NB4 (cell line): Measurements from ENCODE around the gene KIAA1549.

Experiments used
- DNase-seq: peaks from one replicate; pipeline ENCODE4 v3.0.0; 2010; ENCODE audit warnings: low read depth
- H3K4me3 ChIP-seq: one replicate; pipeline ENCODE4 v1.5.1; 2011; ENCODE audit warnings: mild to moderate bottlenecking, low read depth, low read length, moderate library complexity
- MYC ChIP-seq: IDR thresholded peaks from 2 replicates; pipeline ENCODE4 v1.6.1; 2011; ENCODE audit warnings: low read depth, low read length
- POLR2A ChIP-seq: IDR thresholded peaks from 2 replicates; pipeline ENCODE4 v1.6.1; 2011; ENCODE audit warnings: mild to moderate bottlenecking; ENCODE audit not compliant: insufficient read length; ENCODE audit errors: extremely low read depth
- TF ChIP-seq, protein P1 (sequence below): IDR thresholded peaks from one replicate; pipeline ENCODE4 v1.5.1; 2012; ENCODE audit warnings: low read depth, low read length
- TF ChIP-seq, protein P2 (sequence below): IDR thresholded peaks from 2 replicates; pipeline ENCODE4 v1.6.1; 2011; ENCODE audit warnings: low read depth, low read length

The KIAA1549 gene

DNA sequence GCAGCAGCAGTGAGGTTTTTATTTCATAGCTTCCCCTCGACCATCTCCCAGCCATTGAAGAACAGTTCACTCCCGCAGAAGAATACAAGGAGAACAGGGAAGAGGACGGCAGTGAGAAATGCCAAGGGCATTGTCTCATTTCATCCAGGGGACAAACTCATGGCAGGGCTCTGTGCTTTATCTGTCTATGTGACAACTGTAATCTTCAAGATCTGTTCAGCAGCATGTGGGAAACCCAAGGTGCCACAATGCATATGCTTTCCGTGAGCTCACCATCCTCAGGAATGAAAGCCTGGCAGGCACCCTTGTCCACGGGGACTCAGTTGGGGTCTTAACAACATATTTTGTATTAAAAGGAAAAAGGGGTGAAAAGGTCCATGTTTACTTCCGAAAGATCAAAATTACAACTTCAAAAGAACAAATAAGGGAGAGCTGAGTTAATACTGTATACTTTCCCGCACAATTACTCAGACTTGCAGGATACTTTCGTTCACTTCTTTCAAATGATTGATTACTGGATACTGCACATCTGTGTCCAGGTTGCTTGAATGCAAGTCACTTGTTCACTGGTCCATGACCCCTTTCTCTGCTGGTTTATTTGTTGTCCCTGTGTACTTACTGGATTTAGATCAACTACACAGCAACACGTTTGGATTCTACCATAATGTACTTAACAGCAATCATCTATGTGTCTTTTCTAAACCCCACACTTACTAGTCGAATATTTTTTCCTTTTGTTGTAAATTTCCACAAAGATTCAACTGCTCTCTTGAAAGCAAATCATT lies 93.1 kb downstream of the KIAA1549 start:
- TF ChIP-seq POLR2A, result no peak
- TF ChIP-seq, protein P1, sequence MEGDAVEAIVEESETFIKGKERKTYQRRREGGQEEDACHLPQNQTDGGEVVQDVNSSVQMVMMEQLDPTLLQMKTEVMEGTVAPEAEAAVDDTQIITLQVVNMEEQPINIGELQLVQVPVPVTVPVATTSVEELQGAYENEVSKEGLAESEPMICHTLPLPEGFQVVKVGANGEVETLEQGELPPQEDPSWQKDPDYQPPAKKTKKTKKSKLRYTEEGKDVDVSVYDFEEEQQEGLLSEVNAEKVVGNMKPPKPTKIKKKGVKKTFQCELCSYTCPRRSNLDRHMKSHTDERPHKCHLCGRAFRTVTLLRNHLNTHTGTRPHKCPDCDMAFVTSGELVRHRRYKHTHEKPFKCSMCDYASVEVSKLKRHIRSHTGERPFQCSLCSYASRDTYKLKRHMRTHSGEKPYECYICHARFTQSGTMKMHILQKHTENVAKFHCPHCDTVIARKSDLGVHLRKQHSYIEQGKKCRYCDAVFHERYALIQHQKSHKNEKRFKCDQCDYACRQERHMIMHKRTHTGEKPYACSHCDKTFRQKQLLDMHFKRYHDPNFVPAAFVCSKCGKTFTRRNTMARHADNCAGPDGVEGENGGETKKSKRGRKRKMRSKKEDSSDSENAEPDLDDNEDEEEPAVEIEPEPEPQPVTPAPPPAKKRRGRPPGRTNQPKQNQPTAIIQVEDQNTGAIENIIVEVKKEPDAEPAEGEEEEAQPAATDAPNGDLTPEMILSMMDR, result no peak
- TF ChIP-seq, protein P2, sequence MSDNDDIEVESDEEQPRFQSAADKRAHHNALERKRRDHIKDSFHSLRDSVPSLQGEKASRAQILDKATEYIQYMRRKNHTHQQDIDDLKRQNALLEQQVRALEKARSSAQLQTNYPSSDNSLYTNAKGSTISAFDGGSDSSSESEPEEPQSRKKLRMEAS, result no peak
- TF ChIP-seq MYC, result no peak
- no peak for DNase-seq
- H3K4me3 ChIP-seq, result no peak overlapping the region

DNA sequence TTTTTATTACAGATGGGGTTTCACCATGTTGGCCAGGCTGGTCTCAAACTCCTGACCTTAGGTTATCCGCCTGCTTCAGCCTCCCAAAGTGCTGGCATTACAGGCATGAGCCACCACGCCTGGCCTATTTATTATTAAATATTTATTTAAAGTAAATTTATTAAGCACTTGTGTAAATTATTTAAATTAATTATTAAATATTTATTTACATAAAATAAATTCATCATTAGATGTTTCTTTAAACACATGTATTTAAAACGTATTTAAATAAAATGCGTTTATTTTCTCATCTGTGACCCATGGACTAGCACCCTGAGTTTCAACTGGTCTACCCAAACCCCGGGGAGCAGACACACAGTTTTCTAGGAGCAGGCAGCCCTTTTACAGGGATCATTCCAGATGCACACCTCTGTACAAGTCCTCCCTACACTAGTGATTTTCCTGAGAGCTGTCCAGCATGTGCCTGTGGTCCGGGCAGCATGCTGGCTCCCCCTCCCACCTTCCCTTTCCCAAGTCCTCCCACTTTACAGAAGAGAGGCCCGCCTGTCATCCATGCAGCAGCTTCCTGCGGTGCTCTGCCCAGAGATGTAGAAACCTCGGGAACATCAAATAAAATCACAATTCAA lies 94.0 kb downstream of the KIAA1549 start:
- no peak for TF ChIP-seq POLR2A
- TF ChIP-seq, protein P1, result no peak
- TF ChIP-seq MYC, result no peak
- TF ChIP-seq, protein P2, result no peak

DNA sequence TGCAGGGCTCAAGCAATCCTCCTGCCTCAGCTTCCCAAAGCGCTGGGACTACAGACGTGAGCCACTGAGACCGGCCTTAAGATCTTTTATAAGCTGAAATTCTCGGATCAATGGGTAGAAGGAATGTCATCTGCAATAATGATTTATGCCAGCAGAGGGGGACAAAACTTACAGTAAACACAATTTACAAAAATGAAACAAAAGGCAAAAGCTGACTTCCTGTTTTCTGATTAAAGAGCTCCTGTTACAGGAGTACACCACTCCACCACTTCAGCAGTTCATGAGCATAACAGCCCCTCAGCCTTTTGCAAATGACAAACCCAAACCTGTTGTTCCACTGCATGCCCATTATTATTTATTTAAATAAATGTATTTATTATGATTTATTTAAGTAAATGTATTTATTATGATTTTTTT lies 94.7 kb downstream of the KIAA1549 start:
- TF ChIP-seq POLR2A, result no peak
- TF ChIP-seq, protein P1, result peak; percentile 70
- no peak overlapping the region for H3K4me3 ChIP-seq
- peak; percentile 87 for DNase-seq

More for the DNA sequence above, 94.0 kb downstream of the KIAA1549 start:
- H3K4me3 ChIP-seq, result no peak overlapping the region
- no peak for DNase-seq

DNA sequence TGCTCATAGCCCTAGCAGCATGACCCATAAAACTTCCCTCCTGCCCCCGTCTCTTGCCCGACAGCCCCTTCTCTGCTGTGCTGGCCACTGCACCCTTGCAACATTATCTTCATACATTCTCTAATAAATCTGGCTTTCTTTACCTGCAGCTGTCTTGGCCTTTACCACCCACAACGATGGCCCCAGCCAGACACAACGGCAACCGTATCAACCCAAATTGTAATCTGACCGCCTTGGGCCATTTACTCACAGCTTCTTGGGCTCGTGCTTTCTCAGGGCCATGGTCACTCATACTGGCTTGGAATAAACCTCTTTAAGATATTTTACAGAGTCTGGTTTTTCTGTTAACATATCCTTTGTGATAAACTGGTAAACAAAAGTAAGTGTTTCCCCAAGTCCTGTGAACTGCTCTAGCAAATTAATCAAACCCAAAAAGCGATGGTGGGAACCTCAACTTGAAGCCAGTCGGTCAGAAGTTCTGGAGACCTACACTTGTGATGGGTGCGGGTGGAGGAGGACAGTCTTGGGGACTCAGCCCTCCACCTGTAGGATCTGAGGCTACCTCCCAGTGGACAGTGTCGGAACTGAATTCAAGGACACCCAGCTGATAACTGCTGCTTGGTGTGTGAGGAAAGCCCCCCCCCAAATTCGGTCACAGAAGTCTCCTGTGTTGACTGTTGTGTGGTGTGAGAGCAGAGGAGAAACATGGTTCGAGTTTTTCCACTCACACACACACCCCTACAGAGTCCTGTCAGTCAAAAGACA lies 95.6 kb downstream of the KIAA1549 start:
- DNase-seq, result peak; percentile 35
- no peak overlapping the region for H3K4me3 ChIP-seq
- TF ChIP-seq, protein P1, result peak; percentile 20
- no peak for TF ChIP-seq POLR2A

DNA sequence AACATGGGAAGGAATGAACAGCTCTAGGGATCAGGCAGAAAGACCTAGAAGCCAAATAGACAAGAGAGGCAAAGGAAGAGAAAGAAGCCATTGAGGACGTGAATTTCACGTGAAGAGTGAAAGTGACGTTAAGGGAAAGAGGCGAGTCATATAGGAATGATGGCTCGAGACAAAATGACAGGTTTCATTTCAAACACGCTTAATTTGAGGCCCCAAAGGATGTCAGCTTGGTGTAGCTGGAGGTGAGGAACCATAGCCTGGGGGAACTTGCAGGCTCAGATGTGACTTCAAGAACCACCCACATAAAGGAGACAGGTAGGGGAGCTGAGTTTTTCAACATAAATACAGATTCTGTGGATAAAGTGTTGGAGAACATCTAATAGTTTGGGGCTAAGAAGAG lies 98.9 kb downstream of the KIAA1549 start:
- H3K4me3 ChIP-seq, result no peak overlapping the region
- TF ChIP-seq POLR2A (no peak), MYC (no peak)
- TF ChIP-seq, protein P2, result no peak
- TF ChIP-seq, protein P1, result no peak
- no peak for DNase-seq
